Measurements from ENCODE around the gene ADGRB3.
"Not testable (repeated sequence)": the region's sequence is repeated elsewhere in the genome, so short reads cannot be mapped to it uniquely, and the experiment has no call there.

Gene ADGRB3

DNA sequence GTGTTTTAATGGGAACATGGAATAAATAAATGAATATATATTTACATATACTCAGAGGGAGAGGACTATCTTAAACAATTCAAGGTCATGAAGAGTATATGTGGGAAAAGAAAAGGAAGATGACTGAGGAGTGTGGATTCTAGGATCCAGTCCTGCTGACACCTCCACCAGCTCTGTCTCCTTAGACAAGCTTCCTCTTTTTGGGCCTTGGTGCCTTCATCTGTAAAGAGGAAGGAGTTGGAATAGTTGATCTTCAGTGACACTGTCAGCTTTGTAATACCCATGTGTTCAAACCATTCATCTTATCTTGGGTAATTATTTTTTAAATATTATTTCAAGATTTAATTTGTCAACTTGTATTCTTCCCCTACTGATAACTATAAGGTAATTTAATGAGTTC is 338.0 kb downstream of the ADGRB3 start:
- no peak for DNase-seq

DNA sequence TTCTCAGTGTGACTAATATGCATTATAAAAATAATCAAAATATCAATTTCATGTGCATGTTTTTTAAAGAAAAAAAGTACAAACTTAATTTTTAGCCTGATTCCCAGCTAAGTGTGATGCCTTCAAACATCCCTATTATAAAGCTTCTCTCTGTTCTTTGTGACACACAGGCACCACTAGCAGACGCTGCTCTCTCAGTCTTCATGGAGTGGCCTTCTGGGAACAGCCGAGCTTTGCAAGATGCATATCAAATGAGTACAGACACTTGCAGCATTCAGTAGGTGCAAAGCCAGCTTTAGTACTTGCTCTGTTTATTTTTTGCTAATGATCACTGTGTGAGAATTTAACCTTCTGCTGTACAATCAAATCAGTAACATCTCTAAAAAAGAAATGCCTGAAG is 340.0 kb downstream of the ADGRB3 start:
- DNase-seq = no peak

DNA sequence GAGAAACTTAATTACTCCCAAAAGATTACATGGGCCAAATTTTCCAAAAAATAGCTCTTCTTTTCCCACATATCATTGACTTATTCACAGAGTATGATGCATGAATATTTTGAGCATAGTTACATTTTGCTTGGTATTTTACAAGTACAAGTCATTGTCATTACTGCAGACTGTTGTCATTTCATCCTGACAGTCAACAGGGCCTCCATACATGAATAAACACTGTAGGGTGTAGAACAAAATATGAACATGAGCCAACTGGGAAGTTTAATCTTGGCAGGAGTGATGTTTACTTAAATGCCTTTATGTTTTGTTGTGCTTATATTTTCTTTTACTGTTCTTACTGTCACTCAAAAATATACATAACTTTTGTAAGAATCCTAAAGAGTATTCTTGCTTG is 340.7 kb downstream of the ADGRB3 start:
- no peak for DNase-seq

DNA sequence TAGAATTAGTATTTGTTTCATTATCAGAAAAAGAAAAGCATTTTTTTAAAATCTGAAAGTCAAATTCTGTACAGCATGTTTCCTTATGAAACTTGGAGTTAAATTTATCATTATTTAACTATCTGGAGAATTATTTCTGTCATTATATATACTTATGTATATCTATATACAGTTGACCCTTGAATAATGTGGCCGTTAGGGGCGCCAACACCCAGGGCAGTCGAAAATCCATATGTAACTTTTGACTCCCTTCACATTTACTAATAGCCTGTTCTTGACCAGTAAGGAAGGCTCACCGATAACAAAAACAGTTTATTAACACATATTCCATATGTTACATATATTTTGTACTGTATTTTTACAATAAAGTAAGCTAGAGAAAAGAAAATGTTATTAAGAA is 341.2 kb downstream of the ADGRB3 start:
- no peak for DNase-seq

DNA sequence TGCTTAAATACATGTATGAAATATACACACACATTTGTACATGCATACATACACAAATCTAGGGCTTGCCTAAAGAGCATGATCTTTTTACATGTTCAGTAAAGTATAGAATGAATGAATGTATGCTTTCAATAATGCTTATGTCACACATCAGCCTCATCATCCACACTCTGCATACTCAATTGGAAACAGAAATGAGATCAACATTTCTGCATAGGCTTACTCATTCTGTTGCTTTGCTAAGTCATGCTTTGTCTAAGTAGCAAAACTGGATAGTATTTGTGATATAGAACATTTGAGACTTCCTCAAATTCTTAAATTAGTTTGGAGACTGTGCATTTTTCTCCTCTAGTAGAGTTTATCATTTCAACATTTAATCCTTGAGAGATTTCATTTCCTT is 343.3 kb downstream of the ADGRB3 start:
- DNase-seq = no peak

DNA sequence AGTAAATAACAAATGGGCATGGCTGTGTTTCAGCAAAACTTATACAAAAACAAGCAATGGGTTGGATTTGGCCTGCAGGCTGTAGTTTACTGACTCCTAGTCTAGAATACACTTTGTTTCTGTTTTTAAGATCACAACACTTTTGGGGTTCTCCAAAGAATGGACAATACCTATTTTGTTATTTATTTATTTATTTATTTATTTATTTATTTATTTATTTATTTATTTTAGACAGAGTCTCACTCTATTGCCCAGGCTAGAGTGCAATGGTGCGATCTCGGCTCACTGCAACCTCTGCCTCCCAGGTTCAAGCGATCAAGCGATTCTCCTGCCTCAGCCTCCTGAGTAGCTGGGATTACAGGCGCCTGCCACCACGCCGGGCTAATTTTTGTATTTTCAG is 346.6 kb downstream of the ADGRB3 start:
- DNase-seq = not testable (repeated sequence)

DNA sequence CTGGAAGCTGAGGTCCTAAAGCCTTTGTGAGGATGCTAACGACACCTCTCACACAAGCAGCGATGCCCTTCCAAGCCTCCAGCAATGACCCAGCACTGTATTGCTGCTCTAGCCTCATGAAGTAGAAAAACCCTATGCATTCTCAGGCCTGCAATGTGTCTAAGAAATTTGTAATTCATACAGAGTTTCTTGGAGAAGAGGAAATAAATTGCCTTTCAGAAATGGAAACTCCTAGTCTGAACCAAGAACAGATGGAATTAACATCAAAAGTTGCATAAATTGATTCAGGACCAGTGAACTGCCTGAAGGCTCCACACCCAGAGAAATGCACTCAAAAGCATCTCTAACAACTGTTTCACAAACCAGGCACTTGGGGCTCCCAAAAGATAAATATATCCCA is 353.6 kb downstream of the ADGRB3 start:
- no peak for DNase-seq

DNA sequence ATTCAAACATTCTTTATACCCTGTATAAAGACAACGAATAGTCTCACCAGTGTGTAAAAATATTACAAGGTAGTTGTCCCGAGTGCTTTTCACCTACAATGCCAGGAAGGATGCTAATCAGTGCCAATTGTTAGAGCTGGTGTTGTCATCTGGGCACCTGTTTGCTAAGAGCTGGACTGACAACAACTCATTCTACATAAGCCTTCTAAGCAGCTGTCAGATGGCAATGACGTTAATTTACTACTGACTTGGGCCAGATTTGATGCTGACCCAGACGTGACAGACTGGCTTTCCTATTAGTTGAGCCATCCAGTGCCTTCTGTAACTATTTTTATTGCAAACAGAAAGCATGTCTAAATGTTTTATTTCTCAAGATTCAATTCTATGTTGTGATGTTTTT is 355.2 kb downstream of the ADGRB3 start:
- no peak for DNase-seq

DNA sequence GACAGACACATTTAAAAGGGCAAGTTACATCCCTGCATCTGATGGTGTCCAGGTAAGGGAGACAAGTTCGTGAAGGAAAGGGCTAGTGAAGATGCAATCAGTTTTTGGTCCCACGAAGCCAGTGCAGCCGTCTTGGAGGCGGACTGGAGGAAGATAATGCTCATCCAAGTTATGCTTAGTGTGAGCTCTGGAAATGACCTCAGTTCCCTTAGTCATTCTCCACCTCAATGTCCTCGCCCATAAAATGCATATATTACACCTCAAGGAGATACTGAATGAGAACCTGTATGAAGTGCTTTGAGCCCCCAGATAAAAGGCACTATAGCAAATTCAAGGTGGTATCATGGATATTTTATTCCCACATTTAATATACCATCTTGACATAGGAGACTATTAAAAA is 358.8 kb downstream of the ADGRB3 start:
- DNase-seq = no peak

DNA sequence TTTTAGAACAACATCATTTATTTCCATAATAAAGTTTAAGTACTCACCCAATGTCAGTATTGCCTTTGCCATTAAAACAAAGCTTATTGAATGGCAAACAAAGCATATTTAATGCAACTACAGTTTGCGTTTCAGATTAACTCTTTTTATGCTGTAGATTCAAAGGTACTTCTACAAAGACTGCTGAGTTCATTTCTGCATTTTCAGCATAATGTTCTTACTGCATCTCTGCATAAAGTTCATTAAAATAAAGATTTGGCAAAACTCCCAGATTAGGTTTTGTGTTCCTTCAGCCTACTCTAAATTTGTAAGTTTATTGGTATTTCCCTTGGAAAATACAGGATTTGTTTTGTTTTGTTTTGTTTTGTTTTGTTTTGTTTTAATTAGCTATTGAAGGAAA is 359.4 kb downstream of the ADGRB3 start:
- no peak for DNase-seq

DNA sequence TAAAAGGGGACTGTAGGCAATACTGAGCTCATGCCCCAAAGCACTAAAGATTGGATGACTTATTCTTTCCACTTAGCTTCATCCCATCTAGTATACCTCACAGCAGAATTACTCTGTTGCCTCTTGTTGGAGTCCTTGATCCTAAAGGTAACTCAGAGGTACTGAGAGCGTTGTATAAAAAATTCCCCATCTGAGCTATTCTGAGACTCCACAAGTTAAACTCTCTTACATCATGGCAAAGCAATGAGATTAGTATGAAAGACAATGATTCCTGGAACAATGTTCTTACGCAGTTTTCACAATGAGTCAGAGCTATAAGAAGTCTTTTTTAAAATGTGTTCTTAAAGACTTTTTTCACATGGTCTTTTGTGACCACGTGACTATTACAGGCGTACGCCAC is 370.1 kb downstream of the ADGRB3 start:
- DNase-seq = no peak

DNA sequence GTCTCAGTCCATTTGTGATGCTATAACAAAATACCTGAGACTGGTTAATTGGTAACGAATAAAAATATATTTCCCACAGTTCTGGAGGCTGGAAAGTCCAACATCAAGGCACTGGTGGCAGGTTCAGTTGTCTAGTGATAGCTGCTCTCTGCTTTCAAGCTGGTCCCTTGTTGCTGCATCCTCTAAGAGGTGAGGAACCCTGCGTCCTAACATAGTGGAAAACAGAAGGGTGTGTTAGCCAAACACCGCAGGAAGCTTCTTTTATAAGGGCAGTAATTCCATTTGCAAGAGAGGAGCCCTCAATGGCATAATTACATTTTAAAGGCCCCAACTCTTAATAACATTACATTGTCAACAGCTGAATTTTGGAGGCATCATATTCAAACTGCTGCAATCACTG is 372.7 kb downstream of the ADGRB3 start:
- DNase-seq = no peak

DNA sequence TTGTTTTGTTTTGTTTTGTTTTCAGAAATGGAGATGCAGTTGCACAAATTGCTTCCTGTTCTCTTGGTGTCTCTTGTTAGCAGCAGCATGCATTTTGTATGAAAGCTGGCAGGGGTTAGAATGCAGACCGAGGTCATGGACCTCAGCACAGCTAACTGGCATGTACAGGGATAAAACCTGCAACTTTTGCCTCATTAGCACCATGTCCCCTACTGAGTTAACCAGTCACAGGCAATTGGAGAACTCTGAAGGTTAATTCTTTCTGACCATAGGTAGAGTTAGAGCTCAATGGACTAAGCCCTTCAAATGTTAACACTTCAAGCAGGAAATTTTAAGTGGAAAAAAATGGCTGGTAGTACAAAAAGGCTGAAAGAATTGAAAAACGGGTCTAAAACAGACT is 377.1 kb downstream of the ADGRB3 start:
- DNase-seq = no peak

DNA sequence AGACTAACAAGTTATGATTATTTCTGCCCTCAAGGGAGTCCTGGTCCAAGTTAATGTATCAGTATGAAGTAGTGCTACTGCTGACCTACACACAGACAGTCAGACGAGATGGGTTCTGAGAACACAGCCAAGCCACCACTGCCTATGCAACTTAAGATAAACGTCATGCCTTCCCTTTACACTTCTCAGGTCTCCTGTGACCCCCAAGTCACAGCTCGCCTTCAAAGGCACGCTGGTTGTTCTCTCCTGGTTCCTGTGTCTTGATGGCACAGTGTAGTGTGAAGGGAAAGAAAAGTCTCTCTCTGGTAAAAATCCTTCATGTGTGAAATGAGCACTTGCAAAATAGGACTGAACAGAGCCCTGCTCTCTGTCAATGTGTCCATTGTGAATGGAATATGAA is 377.8 kb downstream of the ADGRB3 start:
- DNase-seq = no peak

DNA sequence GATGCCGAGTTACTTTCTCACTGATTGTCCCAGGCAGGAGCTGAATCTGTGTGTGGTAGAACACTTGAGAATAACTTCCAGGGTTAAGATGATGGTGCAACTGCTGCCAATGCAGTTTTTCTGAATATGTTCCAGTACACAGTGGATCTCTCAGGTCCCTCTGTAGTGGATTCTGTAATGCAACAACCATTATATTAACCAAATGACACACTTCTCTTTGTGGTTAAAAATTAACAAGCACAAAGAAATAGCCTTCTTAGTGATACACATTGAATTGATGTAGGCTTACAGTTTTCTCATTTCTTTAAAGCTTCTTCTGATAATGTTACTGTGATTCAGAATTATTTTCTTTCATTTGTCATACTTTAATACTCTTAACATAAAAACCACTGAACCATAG is 383.8 kb downstream of the ADGRB3 start:
- DNase-seq = no peak

DNA sequence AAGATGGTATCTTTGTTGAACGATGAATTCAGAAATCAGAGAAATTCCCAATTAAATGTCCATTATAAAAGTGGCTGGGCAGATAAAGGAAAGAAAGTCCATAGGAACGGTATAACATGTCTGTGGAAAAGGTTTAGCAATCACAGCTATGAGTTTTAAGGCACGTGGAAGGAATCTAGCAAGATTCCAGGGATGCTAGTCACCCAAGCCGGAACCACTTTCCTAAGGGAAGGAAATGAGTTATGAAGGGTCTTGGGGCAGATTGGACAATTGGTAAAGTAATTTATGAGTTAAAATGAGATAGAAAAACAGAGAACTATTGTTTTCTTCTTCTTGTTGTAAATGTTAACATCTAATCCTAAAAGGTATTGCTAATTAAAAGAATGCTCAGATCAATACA is 384.8 kb downstream of the ADGRB3 start:
- no peak for DNase-seq

DNA sequence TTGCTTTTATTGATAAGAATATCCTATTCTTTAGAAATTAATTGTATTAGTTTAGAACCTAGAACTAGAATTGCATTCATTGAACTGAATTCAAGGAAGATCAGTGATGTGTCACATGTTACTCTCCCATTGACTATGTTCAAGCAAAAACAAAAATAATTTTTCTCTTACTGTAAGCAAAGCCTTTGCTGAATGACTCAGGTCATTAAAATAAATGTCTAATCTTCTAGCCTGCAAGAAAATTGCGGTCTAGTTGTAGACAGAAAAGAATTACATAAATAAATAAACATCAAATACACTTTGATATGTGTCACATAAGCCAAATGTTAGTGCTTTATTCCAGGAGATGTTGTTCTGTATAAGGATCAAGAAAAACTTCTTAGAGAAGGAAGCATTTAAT is 387.9 kb downstream of the ADGRB3 start:
- DNase-seq = no peak

DNA sequence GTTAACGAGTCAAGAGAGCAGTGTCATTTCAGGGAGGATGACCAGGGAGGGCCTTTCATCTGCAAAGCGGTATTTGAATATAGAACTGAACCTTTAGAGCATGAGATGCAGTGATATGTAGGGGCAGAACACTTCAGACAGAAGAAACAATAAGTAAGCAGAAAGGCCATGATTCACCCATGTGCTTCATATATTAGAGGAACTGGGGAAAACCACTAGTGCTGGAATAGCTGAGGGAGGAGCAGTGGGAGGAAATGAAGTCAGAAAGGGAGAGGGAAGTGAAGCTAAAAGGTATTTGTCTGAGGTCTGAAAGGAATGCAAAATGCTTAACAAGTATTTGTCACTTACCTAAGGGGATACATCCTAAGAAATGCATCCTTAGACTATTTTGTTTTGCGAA is 391.2 kb downstream of the ADGRB3 start:
- DNase-seq = no peak

DNA sequence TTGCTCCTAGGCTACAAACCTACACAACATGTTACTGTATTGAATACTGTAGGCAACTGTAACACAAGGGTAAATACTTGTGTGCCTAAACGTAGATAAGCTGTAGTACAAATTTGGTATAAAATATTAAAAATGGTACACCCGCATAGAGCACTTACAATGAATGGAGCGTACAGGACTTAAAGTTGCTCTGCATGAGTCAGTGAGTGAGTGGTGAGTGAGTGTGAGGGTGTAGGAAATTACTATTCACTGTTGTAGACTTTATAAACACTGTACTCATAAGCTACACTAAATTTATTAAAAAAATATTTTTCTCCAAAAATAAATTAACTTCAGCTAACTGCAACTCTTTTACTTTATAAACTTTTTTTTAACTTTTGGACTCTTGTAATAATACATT is 391.6 kb downstream of the ADGRB3 start:
- DNase-seq = no peak

DNA sequence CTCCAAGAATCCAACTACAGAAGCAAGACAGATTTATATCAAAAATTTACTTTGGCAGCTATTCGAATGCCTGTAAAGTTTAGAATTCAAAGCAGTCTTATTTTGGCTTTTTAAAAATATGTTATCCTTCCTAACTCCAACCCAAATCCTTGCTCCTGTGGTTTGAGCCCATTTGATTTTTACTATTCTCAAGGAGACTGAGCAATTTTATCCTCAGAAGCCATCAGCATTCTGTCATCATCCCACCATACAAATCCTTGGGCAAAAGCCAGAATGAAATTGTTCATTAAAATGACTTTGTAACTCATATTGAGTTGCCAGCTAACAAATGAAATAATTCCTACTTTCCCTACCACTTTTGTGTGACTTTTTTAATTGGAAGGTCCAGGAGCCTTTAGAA is 392.8 kb downstream of the ADGRB3 start:
- DNase-seq = no peak

DNA sequence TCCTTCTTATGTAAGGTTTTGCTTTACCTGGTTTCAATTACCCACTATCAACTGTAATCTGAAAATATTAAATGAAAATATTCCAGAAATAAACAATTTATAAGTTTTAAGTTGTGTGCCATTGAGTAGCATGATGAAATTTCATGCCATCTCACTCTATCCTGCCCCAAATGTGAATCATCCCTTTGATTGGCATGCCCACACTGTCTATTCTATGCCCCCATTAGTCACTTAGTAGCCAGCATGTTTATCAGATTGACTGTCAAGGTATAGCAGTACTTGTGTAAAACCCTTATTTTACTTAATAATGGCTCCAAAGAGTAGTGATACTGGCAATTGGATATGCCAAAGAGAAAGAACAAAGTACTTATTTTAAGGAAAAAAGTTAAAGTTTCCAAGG is 403.8 kb downstream of the ADGRB3 start:
- no peak for DNase-seq

DNA sequence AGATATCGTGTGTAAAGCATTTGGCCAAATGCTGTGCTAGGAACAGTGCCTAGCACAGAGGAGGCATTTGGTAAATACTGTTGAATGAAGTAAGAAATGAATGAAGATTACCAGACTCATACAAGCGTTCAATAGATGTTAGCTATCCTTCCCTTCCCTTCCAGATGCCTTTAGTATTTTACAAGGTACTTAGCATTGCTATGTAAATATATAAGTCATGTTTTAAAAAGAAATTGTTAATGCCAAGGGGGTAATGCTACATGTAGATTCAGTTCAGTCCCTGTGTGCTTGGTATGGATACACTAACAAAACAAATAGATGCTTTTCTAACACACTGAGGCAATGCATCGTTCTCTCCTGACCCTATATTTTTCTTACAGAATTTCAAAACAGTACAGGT is 407.2 kb downstream of the ADGRB3 start:
- no peak for DNase-seq

DNA sequence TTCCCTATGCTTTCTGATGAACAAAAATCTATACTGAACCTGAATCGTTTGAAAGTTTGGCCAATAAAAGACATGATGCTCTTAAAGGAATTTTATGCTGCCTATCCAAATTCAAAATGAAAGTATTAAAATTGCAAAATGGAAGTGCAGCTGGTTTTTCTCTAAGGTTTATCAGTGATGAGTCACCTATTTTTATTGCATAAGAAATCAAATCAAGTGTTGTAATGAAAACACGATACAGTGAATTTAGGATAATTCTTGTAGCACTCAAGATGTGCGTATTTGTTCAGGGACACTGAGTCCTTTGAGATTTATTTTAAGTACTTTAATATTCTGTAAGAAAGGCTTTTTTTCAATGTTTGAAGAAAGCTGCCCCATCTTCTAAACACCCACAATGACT is 409.5 kb downstream of the ADGRB3 start:
- no peak for DNase-seq

DNA sequence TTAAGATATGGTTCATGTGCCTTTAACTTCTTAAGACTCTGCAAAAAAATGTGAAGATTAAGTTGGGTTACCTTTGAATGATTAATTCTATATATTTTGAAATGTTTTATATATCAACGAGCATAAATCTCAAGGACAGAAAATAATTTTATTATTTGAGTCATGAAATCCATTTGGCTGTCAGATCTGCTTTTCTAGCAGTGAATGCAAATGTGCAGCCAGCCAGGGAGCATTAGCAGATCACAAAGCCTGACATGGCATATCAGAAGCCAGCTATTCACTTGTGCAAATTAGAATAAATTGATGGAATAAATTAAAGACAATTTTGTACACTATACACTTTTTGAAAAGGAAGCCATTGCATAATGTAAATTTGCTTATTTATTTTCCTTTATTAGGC is 424.3 kb downstream of the ADGRB3 start:
- DNase-seq = no peak

DNA sequence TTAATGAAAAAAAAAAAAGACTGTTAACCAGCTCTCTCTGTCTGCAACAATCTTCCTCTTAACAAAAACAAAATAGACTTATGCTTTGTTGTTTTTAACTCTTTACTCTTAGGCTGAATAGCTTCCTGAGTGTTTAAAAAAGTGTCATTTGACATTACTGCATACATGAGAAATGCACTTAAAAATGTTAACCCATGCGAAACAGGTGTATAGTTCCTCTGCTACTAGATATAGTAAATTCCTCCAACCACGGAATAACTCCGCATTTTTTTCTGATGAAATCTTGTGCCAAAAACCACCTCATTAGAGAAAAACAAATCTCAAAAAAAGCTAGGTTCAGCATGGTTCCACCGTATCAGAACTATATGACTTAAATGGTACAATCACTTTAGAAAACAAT is 426.0 kb downstream of the ADGRB3 start:
- no peak for DNase-seq

DNA sequence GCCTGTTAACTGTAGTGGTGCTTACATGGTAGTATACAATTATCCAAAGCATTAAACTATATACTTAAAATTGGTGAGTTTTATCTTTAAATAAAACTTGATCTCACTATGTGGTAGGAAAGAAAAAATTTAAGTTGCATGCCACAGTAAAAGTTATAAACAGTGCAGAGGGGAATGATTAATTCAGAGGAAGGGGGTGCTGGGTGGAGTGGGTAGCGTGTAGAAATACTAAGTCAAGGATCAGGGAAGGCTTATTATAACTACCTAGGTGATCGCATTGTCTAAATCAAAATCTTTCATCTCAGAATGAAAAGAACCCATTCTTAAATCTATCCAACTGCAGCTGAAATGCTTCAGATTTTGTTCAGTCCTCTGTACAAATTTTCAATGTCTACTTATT is 428.3 kb downstream of the ADGRB3 start:
- no peak for DNase-seq

Data from activated CD4-positive, alpha-beta T cell treated with anti-CD3 and anti-CD28 coated beads, Interleukin-2, amount 50 U/mL, for 48 hours (primary cell).